GM19023 (cell line): ENCODE measurements around the gene CACNA2D2.

ENCODE experiments used
- ATAC-seq: cut with Tn5 transposase; IDR thresholded peaks from one replicate; pipeline ENCODE4 v1.9.1; 2021; ENCODE audit warnings: mild to moderate bottlenecking, moderate library complexity; ENCODE audit not compliant: unreplicated experiment

CACNA2D2 gene

DNA sequence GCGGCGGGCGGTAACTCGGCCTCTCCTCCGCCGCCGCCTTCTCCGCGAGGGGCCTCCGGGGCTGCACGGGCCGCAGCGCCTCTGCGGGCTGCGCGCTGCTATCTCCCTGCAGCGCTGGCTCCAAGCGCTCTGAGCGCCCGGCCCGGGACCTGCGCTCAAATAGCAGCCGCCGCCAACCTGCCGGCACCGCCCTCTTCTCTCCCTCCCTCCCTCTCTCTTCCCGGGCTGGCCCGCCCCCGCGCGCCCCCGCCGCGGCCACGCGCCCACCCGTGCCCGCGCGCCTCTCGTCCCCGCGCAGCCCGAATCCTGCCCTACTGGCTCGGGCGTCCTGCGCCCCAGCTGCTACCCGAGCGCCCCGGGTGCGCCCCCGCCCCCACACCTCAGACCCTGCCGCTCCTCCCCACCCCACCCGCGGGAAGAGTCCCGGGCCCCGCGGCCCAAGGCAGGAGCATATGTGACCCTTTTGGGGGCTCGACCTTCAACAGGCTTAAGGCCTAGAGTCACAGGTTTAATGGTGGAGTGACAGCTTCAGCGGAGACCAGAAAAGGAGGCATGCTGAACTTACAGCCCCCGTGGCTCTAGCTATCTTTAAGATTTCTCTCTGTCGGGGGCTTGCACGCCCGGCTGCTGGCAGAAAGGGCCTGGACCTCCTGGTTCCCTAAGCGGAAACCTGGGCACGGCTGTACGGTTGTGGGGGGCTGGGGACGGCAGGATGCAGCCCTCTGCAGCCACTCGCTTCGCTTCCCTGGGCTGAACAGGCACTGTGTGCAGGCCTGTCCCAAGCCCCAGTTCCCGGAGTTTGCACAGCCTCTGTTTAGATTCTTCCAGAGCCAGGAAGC lies at the start of gene CACNA2D2:
CACNA2D2 (minus strand) TSS at position 131 of the 839 bp plus-strand sequence. CDS start 211 bp downstream, outside the sequence.
- ATAC-seq = no peak

DNA sequence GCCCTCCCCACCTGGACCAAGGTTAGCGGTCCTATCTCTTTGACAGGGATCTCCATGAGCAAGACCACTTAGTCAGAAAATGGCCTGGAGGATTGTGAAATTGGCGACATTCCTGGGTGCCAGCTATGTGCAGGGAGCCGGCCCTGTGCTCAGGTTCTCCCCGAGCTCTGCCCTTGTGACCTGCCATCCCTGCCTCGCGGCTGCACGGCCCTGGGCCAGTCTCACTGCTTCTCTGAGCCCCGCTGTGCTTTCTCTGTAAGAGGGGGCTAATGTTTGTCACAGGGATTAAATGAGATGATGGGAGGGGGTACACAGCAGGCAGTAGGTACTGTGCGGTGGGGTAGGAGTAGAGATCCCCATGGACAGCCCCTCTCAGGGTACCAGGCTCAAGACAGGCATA lies 49.2 kb upstream of the CACNA2D2 start:
- no peak for ATAC-seq

DNA sequence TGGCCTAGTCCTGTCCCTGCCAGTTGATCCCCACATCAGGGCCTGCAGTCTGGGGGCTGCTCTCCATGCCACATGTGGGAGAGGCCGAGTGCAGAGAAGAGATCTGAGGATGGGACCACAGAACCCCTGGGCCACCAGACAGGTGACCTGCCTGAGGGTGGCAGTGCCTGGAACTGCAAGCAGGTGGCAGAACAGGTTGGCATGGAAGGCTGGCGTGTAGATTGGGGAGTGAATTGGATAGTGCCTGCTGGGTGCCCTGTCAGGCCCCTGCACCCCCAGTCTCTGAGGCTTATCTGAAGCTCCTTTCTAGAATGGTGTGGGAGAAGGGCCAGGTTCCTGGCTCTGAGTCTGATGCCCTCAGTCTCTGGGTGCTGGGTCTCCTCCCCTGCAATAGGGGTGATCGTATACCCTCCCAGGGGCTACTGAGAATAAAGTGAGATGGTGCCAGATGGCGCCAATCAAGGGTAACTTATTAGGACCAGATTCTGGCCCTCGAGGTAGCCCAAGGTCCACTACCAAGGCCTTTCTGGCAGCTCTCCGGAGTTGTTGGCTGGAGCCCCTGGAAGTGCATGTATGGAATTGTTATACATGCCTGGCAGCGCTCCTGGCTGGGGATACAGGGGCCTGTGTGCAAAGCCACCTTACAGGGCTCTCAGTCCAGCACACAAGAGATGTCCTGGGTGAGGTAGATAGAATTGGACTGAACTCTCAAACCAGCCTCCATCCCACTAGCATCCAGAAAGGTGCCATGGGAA lies 48.4 kb upstream of the CACNA2D2 start:
- ATAC-seq = no peak

DNA sequence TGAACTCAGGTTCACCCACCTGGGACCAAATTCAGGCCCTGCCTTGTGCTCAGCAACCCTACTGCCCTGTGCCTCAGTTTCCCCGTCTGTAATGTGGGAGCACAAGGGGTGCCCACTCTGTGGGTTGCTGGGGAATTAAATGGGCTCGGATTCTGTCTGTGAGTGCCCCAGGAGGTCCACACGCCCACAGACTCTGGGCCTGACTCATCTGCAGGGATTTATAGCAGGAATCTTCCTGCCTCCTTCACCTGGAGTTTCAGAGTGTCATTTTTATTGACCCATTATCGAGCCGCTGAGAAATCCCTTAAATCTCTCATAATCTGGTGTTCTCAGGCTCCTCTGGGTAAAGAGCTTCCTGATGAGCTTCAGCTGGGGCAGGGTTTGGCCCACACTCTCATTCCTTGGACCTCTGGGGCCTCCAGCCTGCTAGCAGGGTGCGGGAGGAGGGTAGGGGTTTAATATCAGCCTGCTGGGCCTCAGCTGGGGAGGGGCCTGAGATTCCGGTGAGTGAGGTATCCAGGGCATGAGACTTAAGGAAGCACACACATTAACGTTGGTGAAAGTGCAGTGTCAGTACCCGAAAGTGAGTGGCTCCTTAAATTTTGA lies 47.7 kb upstream of the CACNA2D2 start:
- ATAC-seq = no peak

DNA sequence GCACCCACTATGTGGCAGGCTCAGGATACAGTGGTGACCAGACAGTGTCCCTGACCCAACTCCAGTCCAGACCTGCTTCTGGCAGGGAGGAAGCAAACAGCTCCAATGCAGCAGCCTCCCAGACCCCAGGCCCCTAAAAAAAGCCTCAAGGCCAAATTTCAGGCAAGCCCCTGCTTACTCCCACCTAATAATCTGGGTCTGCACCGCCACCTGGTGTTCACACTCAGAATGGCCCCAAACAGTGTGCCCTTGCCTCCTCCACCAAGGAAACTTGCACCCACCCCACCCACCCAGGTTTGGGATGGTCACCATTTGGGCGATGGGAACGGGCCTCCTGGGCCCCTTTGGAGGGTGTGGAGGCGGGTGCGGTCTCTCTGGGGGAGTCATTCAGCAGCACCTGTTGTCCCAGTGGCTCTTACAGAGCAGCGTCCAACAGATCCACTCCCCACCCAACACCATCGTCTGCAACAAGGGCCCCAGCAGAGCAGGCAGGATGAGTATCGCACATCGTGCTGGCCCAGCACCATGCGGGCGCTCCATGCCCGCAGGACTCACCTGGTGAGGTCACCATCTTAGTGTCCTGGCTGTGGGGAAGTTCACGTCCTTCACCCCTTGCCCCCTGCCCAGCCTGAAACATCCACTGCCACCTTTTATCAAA lies 46.8 kb upstream of the CACNA2D2 start:
- no peak for ATAC-seq

DNA sequence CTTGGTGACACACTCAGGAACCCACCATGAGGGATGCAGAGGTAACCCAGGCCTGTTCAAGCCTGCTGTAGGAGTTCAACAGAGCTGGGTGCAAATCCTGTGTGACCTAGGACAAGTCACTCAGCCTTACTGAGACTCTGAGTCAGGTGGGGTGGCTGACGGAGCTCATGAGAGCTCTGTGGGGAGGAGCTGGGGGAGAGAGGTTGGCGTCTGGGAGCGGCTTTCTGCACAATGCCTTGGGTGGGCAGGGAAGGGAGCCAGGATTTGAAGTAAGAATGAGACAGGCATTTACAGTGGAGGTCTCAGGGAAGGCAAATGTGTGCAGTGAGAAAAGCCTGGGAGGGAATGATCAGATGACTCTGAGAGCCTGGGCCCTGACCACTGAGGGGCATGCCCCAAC lies 45.8 kb upstream of the CACNA2D2 start:
- ATAC-seq = no peak

DNA sequence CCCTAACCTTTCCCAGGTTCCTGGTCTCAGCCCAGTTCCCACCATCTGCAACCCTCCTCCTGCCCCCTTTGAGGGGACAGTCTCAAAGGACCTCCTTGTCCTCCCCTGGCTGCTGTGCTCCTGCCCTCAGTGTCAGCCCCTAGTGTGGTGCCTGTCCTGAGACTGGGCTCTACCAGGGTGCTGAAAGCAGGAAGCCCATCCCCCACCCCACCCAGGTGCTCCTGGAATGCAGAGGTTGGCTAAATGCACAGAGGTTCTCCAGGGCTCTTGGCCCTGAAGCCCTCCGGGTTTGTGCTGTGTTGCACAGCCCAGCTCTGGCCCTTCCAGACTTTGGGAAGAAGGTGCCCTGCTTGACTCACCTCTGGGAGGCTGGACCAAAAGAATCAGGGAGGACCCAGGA lies 42.3 kb upstream of the CACNA2D2 start:
- no peak for ATAC-seq

DNA sequence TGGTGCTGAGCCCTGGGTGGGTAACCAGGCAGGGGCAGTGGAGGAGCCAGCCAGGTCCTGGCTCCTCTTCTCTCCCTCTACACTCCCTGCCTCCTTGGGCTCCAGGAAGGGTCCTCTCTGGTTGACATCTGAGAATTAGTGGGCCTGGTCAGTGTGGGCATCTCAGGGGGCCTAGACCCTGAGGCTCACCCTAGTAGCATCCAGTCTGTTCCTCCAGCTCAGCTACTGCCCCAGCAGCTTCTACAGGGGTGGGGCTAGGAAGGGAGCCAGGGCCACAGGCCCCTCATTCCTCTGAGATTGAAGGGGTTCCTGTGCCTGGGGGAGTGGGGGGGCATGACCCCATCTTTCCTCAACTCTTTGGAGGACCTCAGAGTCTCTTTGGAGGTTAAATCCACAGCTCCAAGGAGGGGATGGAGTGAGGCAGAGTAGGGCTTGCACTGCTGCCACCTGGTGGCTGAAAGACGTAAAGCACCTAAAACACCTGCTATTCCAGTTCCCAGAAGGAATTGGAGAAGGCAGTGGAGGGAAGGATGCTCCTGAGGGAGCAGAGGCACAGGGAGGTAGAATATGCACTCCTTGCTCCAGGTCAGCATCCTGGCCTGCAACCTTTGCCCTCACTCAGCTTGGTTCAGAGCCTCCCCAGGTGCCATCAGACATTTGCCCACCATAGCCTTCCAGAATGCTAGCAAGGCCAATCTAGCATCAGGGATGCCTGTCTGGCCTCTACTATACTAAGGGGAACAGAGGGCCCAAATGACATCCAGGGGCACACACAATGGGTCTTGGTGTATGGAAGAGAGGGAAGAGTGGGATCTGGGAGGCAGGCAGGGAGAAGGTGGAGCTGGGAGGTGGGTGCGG lies 39.0 kb upstream of the CACNA2D2 start:
- no peak for ATAC-seq

DNA sequence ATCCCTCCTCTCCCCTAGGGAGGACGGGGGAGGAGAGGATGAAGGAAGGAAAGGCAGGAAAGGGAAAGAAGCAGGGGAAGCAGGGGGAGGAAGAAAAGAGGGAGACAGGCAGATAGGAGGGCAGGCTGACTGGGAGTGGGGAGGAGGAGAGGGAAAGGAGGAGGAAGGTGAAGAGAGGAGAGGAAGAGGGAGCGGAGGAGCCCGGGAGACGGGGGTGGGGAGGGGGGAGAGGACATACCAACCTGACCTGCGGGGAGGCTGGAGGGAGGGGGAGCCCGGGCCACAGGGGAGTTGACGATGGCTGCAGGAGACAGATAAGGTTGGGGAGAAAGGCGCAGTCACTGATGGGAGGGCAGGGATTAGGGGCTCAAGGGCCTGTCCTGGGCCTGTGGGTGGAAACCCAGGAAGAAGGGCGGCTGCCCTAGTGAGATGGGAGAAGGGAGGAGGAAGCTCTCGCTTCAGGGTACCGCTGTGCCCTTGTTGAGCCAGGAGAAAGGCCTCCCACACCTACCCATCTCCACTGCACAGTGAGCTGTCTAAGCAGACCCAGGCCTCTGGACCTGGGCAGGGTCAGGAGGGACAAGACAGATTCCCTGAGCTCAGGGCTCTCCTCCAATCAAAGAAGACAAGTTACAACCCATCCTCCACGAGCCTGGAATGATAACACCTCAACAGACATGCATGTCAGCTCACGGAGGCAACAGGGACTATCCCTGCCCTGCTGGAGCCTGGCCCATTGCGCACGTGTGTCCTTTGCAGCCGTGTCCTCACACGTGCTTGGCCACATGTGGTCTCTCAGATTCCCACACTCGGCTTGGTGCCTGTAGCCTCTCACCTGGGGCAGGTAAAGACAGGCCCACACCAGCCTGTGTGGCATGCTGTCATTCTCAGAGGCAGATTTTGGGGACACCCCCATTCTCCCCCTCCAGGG lies 36.2 kb upstream of the CACNA2D2 start:
- ATAC-seq = no peak

DNA sequence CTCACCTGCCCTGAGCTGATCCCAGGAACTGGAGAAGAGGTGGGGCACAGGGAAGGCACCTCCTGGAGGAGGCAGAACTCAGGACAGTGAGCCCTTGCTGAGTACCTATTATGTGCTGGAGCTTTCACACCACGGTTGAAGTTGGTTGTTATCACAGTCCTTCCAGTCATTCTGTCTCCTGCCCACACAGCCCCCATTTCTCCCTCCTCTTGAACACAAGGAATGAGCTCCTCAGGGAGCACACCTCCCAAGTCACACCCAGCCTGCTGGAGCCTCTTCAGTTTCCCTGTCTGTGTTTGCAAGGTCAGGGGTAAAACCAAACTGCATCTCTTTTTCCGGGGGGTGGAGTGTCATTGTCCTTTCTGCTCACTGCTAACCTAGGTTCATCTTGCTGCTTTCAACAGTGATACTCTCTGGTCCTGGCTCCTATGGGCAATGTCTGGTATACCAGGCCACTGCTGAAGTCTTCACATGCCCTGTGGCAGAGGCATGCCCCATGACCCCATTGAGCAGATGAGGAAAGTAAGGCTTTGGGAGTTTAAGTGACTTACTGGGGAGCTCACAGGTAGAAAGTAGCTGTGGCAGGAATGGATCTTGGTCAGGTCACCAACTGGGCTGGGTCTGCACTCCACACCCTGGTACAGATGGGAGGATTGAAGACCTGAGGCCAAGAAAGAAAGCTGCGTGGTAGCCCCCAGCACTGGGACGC lies 34.1 kb upstream of the CACNA2D2 start:
- ATAC-seq = no peak

DNA sequence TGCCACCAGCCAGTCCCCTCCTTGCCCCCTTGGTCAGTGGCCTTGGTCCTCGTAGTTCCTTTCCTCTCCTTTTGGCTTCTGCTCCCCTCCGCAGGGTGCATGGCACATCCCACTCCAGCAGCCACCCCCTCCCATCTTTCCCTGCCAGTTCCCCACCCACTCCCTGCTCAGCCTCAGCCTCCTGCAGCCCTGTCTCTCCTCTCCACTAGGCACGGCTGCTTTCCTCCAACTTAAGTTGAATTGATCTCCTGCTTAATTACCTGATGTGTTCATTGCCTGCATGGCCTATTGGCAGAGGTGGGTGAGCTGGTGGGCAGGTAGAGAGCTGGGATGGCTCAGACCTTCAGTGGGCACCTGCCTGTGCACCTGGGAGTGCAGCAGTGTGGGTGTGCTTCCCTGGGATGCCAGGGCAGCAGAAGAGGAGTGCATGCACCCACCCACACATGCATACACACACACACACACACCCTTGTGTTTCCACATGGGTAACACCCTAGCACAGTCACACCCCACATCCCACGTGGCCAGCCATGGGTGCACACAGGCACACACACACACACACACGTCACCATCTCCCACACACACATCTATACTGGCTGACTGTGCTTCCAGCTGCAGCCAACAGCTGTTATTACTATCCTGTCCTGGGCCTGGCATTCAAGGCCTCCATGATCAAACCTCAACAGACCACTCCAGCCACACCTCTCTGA lies 33.2 kb upstream of the CACNA2D2 start:
- ATAC-seq = no peak

DNA sequence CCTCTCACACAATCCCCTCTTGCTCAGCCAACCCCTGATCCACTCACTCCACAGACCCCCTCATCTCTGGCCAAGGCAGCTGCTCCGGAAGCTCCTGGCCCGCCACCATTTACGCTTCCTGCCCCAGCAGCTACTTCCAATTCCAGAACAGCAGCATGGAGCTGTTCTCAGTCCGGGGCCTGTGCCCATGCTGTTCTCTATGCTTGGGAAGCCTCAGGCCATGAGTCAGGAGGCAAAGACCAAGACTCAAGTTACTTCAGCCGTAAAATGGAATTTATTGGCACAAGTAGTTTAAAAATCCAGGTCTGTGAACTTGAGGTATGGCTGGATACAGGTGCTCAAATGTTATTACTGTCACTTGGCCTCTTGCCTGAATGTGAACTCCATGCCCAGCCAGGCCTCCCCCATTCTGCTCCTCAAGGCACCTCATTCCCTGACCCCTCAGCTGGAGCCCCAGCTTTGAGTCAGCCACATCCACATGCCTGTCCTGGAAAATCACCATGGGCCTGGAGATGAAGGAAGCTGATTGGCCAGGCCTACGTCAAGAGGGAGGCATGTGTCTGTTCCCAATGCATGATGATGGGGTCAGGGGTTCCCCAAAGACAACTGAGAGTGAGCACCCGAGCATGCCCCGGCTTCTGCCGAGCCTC lies 31.4 kb upstream of the CACNA2D2 start:
- ATAC-seq = no peak

DNA sequence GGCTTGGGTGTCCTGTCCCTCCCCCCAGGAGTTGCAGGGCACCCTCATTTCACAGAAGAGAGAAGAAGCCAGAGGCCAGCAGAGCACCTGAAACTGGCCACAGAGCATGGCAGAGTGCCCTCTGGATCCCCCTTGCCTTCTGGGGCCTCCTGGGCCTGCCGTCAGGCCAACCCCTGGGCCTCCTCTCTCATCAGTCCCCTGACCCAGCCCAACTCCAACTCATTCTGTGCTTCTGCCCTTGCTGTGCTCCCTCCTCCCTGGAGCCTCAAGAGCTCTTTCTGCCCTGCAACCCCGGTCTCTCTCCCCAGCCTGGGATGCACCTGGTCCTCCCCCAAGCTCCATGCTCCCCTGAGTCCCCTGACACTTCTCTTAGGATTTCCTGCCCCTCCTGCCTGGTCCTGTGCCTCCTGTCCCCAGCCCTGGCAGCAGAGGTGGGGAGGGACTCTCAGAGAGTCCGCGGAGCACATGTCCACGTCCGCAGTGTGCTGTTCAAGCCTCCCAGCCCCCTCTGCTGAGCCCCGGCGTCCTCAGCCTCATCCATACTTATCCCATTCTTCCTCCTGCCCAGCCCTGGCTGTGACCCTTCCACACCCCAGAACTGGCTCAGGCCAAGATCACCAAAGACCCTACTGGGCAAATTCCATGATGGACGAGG lies 30.5 kb upstream of the CACNA2D2 start:
- ATAC-seq = no peak

DNA sequence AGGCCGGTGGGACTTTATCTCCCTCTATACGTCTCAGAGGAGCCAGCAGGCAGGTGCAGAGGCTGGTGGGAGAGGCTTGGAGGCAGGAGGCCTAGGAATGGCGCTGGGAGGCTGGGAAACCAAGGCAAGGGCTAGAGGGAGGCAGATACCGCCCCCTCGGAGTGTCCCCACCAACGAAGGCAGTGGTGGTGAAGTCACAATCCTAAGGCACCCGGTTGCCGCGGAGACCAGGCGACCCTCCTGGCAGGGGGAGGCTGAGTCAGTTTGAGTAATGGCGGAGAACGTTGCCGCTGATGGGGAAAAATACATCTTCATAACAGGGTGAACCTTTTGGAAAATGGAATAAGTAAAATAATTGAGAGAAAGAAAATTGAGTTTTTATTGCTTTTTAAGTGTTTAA lies 29.9 kb upstream of the CACNA2D2 start:
- no peak for ATAC-seq

DNA sequence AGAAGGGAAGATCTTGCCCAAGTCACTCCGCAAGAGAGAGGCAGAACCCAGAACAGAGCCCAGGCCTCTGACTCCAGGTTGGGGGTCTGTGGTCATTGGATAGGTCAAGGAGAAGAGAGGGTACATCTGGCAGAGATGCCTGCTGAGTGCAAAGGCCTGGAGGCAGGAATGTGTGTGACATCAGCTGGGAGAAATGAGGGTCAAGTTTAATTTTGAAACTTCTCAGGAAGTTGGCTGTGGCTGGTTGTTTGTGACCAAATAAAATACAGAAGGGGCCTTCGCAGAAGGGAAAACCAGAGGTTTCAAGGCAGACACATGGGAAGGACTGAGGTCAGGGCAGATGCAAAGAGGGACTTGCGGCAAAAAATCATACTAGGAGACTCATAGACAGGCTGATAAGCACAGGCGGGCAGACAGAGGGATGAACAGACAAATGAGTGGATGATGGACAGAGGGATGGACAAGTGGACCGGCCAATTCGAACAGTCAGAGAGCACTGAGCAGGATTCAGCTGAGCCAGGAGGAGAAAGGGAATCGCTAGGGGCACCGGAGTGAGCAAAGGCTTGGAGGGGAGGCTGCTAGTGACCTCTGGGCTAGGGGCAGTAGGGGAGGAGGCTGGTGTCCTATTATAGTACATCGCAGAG lies 28.8 kb upstream of the CACNA2D2 start:
- no peak for ATAC-seq

DNA sequence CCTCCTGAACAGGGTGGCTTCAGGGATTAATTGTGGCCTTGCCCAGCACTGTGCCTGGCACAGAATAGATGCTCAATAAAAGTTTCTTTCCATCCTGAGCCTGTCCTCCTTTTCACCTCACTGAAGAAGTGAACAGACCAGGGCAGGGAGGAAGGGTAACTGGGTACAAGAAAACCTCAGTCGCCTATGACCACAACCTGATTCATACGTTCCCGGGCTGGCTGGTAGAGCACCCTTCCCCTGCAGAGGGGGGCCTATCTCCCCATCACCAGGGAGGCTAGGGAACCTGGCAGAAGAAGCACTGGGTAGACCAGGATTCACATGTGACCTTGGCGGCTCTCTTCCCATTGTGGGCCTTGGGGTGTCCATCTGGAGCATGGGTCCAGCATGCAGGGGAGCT lies 27.8 kb upstream of the CACNA2D2 start:
- no peak for ATAC-seq
